ENCODE data around the gene FNDC3B. TPM values are rescaled to one million over a fixed set of nuclear protein-coding genes. Genes with fewer than 3 reads are reported as not detected.

FNDC3B gene
- total RNA-seq, 1 donor from 2014 or later, result 290 TPM

GRCh38 chr3:172329070-172329469, 289.7 kb downstream of the FNDC3B start:
- Mint-ChIP-seq H3K27ac (ENCODE audit: unreplicated experiment) (peak overlapping the region; percentile 39), H3K9me3 (ENCODE audit: low read depth) (no peaks in the 10 kb centered on the region), H3K4me1 (ENCODE audit: low read depth) (peaks cover 17% of the 10 kb centered on the region), H3K27me3 (ENCODE audit: low read depth) (no peaks in the 10 kb centered on the region), H3K36me3 (ENCODE audit: low read depth) (peaks cover 48% of the 10 kb centered on the region), H3K4me3 (ENCODE audit: unreplicated experiment) (no peak overlapping the region)
- TF ChIP-seq CTCF (IDR thresholded peaks at IDR 0.05), result peak; percentile 37
- DNase-seq (ENCODE audit: low spot score), result no peak

- TF ChIP-seq CTCF (IDR thresholded peaks at IDR 0.05), result no peak
- Mint-ChIP-seq H3K4me3 (ENCODE audit: unreplicated experiment) (no peak overlapping the region), H3K27me3 (ENCODE audit: low read depth) (no peaks in the 10 kb centered on the region), H3K27ac (ENCODE audit: unreplicated experiment) (no peak overlapping the region), H3K4me1 (ENCODE audit: low read depth) (peaks cover 12% of the 10 kb centered on the region), H3K9me3 (ENCODE audit: low read depth) (no peaks in the 10 kb centered on the region), H3K36me3 (ENCODE audit: low read depth) (peaks cover 43% of the 10 kb centered on the region)
- DNase-seq (ENCODE audit: low spot score), result no peak
Measured at GRCh38 chr3:172330413-172330812, 291.0 kb downstream of the FNDC3B start.

GRCh38 chr3:172332256-172333041, 293.1 kb downstream of the FNDC3B start:
- peak; percentile 92 for TF ChIP-seq CTCF (IDR thresholded peaks at IDR 0.05)
- DNase-seq (ENCODE audit: low spot score), result no peak
- Mint-ChIP-seq H3K27me3 (ENCODE audit: low read depth) (no peaks in the 10 kb centered on the region), H3K27ac (ENCODE audit: unreplicated experiment) (peak overlapping the region; percentile 65), H3K4me3 (ENCODE audit: unreplicated experiment) (no peak overlapping the region), H3K36me3 (ENCODE audit: low read depth) (peaks cover 37% of the 10 kb centered on the region), H3K9me3 (ENCODE audit: low read depth) (no peaks in the 10 kb centered on the region), H3K4me1 (ENCODE audit: low read depth) (peaks cover 12% of the 10 kb centered on the region)

GRCh38 chr3:172333042-172333377, 293.6 kb downstream of the FNDC3B start:
- Mint-ChIP-seq H3K27ac (ENCODE audit: unreplicated experiment) (peak overlapping the region; percentile 65), H3K36me3 (ENCODE audit: low read depth) (peaks cover 36% of the 10 kb centered on the region), H3K9me3 (ENCODE audit: low read depth) (no peaks in the 10 kb centered on the region), H3K4me3 (ENCODE audit: unreplicated experiment) (no peak overlapping the region), H3K27me3 (ENCODE audit: low read depth) (no peaks in the 10 kb centered on the region), H3K4me1 (ENCODE audit: low read depth) (peaks cover 12% of the 10 kb centered on the region)
- TF ChIP-seq CTCF (IDR thresholded peaks at IDR 0.05), result no peak
- no peak for DNase-seq (ENCODE audit: low spot score)

- peak; percentile 68 for TF ChIP-seq CTCF (IDR thresholded peaks at IDR 0.05)
- Mint-ChIP-seq H3K27me3 (ENCODE audit: low read depth) (no peaks in the 10 kb centered on the region), H3K36me3 (ENCODE audit: low read depth) (peaks cover 32% of the 10 kb centered on the region), H3K9me3 (ENCODE audit: low read depth) (no peaks in the 10 kb centered on the region), H3K4me1 (ENCODE audit: low read depth) (peaks cover 12% of the 10 kb centered on the region), H3K4me3 (ENCODE audit: unreplicated experiment) (no peak overlapping the region), H3K27ac (ENCODE audit: unreplicated experiment) (no peak overlapping the region)
- no peak for DNase-seq (ENCODE audit: low spot score)
Measured at GRCh38 chr3:172333692-172334457, 294.5 kb downstream of the FNDC3B start.

Data from chondrocyte (in vitro differentiated cells).